Measurements from ENCODE around the gene ZNF341.

Gene ZNF341

DNA sequence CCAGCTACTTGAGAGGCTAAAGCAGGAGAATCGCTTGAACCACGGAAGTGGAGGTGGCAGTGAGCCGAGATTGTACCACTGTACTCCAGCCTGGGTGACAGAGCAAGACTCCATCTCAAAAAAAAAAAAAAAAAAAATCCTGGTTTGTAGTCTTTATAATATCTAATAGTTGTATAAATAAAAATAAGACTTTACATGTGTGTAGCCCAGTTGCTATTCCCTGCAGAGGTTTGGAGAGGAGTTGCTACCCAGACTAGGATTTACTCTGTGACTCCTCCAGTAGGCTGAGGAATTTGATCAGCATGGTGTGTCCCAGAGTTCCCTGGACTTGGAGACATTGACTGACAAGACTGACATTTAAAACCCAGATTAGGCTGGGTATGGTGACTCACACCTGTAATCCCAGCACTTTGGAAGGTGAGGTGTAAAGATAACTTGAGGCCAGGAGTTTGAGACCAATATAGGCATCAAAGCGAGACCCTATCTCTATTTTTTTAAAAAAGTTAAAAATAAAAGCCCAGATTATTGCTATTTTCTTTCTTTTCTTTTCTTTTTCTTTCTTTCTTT is 89.6 kb downstream of the ZNF341 start (continued):
- TF ChIP-seq, protein P1, sequence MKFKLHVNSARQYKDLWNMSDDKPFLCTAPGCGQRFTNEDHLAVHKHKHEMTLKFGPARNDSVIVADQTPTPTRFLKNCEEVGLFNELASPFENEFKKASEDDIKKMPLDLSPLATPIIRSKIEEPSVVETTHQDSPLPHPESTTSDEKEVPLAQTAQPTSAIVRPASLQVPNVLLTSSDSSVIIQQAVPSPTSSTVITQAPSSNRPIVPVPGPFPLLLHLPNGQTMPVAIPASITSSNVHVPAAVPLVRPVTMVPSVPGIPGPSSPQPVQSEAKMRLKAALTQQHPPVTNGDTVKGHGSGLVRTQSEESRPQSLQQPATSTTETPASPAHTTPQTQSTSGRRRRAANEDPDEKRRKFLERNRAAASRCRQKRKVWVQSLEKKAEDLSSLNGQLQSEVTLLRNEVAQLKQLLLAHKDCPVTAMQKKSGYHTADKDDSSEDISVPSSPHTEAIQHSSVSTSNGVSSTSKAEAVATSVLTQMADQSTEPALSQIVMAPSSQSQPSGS (tag by site-specific recombination; IDR thresholded peaks at IDR 0.05; ENCODE audit: low read depth), result no peak
- TF ChIP-seq, protein P2, sequence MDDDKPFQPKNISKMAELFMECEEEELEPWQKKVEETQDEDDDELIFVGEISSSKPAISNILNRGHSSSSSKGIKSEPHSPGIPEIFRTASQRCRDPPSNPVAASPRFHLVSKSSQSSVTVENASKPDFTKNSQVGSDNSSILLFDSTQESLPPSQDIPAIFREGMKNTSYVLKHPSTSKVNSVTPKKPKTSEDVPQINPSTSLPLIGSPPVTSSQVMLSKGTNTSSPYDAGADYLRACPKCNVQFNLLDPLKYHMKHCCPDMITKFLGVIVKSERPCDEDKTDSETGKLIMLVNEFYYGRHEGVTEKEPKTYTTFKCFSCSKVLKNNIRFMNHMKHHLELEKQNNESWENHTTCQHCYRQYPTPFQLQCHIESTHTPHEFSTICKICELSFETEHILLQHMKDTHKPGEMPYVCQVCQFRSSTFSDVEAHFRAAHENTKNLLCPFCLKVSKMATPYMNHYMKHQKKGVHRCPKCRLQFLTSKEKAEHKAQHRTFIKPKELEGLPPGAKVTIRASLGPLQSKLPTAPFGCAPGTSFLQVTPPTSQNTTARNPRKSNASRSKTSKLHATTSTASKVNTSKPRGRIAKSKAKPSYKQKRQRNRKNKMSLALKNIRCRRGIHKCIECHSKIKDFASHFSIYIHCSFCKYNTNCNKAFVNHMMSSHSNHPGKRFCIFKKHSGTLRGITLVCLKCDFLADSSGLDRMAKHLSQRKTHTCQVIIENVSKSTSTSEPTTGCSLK (tag by site-specific recombination; IDR thresholded peaks at IDR 0.05), result no peak
- TF ChIP-seq, protein P3, sequence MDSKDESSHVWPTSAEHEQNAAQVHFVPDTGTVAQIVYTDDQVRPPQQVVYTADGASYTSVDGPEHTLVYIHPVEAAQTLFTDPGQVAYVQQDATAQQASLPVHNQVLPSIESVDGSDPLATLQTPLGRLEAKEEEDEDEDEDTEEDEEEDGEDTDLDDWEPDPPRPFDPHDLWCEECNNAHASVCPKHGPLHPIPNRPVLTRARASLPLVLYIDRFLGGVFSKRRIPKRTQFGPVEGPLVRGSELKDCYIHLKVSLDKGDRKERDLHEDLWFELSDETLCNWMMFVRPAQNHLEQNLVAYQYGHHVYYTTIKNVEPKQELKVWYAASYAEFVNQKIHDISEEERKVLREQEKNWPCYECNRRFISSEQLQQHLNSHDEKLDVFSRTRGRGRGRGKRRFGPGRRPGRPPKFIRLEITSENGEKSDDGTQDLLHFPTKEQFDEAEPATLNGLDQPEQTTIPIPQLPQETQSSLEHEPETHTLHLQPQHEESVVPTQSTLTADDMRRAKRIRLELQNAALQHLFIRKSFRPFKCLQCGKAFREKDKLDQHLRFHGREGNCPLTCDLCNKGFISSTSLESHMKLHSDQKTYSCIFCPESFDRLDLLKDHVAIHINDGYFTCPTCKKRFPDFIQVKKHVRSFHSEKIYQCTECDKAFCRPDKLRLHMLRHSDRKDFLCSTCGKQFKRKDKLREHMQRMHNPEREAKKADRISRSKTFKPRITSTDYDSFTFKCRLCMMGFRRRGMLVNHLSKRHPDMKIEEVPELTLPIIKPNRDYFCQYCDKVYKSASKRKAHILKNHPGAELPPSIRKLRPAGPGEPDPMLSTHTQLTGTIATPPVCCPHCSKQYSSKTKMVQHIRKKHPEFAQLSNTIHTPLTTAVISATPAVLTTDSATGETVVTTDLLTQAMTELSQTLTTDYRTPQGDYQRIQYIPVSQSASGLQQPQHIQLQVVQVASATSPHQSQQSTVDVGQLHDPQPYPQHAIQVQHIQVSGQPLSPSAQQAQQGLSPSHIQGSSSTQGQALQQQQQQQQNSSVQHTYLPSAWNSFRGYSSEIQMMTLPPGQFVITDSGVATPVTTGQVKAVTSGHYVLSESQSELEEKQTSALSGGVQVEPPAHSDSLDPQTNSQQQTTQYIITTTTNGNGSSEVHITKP (tag by site-specific recombination; IDR thresholded peaks at IDR 0.05), result peak; percentile 96
- TF ChIP-seq, protein P4, sequence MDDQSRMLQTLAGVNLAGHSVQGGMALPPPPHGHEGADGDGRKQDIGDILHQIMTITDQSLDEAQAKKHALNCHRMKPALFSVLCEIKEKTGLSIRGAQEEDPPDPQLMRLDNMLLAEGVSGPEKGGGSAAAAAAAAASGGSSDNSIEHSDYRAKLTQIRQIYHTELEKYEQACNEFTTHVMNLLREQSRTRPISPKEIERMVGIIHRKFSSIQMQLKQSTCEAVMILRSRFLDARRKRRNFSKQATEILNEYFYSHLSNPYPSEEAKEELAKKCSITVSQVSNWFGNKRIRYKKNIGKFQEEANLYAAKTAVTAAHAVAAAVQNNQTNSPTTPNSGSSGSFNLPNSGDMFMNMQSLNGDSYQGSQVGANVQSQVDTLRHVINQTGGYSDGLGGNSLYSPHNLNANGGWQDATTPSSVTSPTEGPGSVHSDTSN (CRISPR knock-in tag; IDR thresholded peaks at IDR 0.05), result no peak
- TF ChIP-seq ZNF664 (tag by site-specific recombination; IDR thresholded peaks at IDR 0.05) (no peak), ZNF155 (tag by site-specific recombination; IDR thresholded peaks at IDR 0.05) (no peak), ZNF677 (tag by site-specific recombination; IDR thresholded peaks at IDR 0.05) (no peak), ZNF174 (tag by site-specific recombination; IDR thresholded peaks at IDR 0.05) (no peak), HOXA7 (CRISPR knock-in tag; IDR thresholded peaks at IDR 0.05; ENCODE audit: borderline replicate concordance) (no peak), ZNF623 (tag by site-specific recombination; IDR thresholded peaks at IDR 0.05) (no peak), ZNF792 (tag by site-specific recombination; IDR thresholded peaks at IDR 0.05) (no peak), GFI1B (tag by site-specific recombination; IDR thresholded peaks at IDR 0.05) (no peak), RBAK (tag by site-specific recombination; IDR thresholded peaks at IDR 0.05) (no peak), KLF8 (tag by site-specific recombination; IDR thresholded peaks at IDR 0.05) (0 out of 2 replicates have a peak, but pooled peaks have one; percentile 39), ZNF837 (tag by site-specific recombination; IDR thresholded peaks at IDR 0.05) (no peak), SCRT2 (tag by site-specific recombination; IDR thresholded peaks at IDR 0.05) (no peak)
- TF ChIP-seq, protein P5, sequence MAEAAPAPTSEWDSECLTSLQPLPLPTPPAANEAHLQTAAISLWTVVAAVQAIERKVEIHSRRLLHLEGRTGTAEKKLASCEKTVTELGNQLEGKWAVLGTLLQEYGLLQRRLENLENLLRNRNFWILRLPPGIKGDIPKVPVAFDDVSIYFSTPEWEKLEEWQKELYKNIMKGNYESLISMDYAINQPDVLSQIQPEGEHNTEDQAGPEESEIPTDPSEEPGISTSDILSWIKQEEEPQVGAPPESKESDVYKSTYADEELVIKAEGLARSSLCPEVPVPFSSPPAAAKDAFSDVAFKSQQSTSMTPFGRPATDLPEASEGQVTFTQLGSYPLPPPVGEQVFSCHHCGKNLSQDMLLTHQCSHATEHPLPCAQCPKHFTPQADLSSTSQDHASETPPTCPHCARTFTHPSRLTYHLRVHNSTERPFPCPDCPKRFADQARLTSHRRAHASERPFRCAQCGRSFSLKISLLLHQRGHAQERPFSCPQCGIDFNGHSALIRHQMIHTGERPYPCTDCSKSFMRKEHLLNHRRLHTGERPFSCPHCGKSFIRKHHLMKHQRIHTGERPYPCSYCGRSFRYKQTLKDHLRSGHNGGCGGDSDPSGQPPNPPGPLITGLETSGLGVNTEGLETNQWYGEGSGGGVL (tag by site-specific recombination; IDR thresholded peaks at IDR 0.05), result no peak
- TF ChIP-seq, protein P6, sequence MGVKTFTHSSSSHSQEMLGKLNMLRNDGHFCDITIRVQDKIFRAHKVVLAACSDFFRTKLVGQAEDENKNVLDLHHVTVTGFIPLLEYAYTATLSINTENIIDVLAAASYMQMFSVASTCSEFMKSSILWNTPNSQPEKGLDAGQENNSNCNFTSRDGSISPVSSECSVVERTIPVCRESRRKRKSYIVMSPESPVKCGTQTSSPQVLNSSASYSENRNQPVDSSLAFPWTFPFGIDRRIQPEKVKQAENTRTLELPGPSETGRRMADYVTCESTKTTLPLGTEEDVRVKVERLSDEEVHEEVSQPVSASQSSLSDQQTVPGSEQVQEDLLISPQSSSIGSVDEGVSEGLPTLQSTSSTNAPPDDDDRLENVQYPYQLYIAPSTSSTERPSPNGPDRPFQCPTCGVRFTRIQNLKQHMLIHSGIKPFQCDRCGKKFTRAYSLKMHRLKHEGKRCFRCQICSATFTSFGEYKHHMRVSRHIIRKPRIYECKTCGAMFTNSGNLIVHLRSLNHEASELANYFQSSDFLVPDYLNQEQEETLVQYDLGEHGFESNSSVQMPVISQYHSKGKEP (tag by site-specific recombination; IDR thresholded peaks at IDR 0.05), result no peak
- TF ChIP-seq, protein P7, sequence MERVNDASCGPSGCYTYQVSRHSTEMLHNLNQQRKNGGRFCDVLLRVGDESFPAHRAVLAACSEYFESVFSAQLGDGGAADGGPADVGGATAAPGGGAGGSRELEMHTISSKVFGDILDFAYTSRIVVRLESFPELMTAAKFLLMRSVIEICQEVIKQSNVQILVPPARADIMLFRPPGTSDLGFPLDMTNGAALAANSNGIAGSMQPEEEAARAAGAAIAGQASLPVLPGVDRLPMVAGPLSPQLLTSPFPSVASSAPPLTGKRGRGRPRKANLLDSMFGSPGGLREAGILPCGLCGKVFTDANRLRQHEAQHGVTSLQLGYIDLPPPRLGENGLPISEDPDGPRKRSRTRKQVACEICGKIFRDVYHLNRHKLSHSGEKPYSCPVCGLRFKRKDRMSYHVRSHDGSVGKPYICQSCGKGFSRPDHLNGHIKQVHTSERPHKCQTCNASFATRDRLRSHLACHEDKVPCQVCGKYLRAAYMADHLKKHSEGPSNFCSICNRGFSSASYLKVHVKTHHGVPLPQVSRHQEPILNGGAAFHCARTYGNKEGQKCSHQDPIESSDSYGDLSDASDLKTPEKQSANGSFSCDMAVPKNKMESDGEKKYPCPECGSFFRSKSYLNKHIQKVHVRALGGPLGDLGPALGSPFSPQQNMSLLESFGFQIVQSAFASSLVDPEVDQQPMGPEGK (tag by site-specific recombination; IDR thresholded peaks at IDR 0.05), result no peak
- TF ChIP-seq, protein P8, sequence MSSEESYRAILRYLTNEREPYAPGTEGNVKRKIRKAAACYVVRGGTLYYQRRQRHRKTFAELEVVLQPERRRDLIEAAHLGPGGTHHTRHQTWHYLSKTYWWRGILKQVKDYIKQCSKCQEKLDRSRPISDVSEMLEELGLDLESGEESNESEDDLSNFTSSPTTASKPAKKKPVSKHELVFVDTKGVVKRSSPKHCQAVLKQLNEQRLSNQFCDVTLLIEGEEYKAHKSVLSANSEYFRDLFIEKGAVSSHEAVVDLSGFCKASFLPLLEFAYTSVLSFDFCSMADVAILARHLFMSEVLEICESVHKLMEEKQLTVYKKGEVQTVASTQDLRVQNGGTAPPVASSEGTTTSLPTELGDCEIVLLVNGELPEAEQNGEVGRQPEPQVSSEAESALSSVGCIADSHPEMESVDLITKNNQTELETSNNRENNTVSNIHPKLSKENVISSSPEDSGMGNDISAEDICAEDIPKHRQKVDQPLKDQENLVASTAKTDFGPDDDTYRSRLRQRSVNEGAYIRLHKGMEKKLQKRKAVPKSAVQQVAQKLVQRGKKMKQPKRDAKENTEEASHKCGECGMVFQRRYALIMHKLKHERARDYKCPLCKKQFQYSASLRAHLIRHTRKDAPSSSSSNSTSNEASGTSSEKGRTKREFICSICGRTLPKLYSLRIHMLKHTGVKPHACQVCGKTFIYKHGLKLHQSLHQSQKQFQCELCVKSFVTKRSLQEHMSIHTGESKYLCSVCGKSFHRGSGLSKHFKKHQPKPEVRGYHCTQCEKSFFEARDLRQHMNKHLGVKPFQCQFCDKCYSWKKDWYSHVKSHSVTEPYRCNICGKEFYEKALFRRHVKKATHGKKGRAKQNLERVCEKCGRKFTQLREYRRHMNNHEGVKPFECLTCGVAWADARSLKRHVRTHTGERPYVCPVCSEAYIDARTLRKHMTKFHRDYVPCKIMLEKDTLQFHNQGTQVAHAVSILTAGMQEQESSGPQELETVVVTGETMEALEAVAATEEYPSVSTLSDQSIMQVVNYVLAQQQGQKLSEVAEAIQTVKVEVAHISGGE (tag by site-specific recombination; conservative IDR thresholded peaks at IDR 0.05; ENCODE audit: low read depth), result no peak

Measured in HEK293 (cell line).